Activated CD4-positive, CD25-positive, alpha-beta regulatory T cell (primary cell): ENCODE results near the gene ANKRD7.
"Not testable (repeated sequence)": the region's sequence is repeated elsewhere in the genome, so short reads cannot be mapped to it uniquely, and the experiment has no call there.

Source experiments
- DNase-seq, 4 experiments: peaks; one replicate each; lab custom pipeline; 2025; lab: John Stamatoyannopoulos, UW

Gene ANKRD7

GRCh38 chr7:118233799-118234198 is 9.3 kb downstream of the ANKRD7 start:
- no peak for DNase-seq

- no peak for DNase-seq
Measured at GRCh38 chr7:118239014-118239413, 14.5 kb downstream of the ANKRD7 start.

GRCh38 chr7:118240320-118240719 is 15.8 kb downstream of the ANKRD7 start:
- not testable (repeated sequence) for DNase-seq

DNA sequence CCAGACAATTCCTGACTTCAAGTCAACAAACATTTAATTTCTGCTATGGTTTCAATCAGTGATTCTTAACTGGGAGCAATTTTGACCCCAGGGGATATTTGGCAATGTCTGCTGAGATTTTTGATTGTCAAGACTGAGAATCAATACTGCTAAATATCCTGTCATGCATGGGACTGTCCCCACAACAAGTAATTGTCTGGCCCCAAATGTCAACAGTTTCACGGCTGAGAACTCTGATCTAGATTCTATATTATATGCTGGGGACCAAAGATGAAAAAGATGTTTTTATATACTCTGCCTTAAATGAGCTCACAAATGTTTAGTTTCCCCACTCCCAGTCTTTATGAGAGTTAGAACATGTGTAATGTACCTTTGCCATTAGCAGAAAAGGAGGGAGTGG is 19.2 kb downstream of the ANKRD7 start:
- no peak for DNase-seq

- DNase-seq: no peak
Measured at GRCh38 chr7:118245267-118246040, 20.9 kb downstream of the ANKRD7 start.

- DNase-seq: no peak
Measured at GRCh38 chr7:118250860-118251494, 26.5 kb downstream of the ANKRD7 start.

- DNase-seq: no peak
Measured at GRCh38 chr7:118252087-118252486, 27.6 kb downstream of the ANKRD7 start.

GRCh38 chr7:118259115-118259514 is 34.6 kb downstream of the ANKRD7 start:
- DNase-seq: no peak

DNA sequence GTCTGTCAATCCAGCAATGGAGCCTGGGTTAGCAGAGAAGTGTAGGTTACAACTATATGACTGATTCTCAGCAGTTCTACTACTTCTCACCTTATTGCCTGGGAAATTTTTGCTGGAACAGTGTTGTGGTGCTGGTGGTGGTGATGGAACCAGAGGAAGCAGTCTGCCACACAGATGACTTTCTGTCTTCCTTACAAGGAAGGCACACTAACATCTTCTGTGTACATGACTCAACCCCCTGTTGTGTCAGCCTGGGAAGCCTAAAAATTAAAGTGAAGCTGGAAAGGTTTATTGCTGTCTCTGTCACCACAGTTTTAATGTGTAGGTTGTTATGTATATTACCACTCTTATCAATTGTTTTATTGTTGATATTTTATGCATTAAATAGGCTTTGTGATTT is 40.3 kb downstream of the ANKRD7 start:
- no peak for DNase-seq

DNA sequence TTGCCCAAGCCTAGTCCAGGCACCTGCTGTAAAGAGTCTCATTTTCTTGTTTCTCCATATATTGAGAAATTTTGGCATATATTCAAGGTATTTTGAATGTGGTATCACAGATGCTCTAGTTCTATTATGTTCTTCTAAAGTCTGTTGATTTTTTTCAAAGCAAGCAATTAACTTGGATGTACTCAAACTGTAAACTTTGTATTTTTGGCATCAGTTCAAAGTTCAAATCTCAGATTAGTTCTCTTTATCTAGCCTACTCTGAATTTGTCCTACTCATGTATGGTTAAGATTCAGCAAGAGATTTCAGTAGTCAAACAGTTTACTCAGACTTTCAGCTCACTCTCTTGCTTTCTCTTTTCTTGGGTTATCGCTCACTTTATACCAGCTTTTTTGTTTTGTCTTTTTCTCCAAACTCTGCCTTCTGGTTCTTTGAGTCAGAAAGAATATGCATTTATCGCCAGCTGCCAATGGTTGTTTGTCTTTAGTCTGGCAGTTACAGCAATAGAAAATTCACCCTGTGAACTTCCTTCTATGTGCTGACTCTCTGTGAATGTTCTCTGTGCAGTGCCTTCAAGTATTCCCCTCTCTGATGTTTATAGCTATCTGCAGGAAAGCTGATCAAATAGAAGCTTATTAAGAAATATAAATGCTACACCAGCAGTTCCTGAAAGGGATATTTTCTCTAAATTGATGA is 56.0 kb downstream of the ANKRD7 start:
- DNase-seq: no peak

DNA sequence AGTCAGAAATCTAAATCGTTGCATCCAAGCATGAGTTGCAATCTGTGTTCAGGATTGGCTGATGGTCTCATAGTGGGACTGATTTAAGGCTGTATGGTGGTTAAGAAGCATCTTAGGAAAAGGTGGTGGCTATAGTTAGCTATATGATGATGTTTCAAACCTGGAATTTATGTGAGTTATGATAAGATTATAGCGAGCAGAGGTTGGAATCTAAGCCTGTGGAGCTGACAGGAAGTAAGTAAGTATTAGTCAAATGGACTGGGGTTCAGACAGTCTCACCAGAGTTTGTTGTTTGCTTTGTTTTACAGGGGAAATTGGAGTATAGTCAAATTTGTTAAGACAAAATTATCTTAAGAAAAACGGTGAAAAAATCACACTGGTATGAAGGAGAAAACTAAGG is 56.7 kb downstream of the ANKRD7 start:
- no peak for DNase-seq

DNA sequence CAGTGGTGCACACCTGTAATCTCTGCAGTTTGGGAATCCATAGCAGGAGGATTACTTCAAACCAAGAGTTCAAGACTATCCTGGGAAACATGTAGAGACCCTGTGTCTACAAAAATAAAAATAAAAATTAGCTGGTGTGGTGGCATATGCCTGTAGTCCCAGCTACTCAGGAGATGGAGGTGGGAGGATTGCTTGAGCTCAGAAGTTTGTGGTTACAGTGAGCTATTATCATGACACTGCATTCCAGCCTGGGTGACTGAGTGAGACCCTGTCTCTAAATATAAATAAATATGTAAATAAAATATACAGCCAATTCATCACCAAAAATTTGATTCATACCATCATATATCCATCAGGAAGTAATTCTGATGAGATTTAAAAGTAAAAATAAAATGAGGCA is 60.9 kb downstream of the ANKRD7 start:
- no peak for DNase-seq

GRCh38 chr7:118286131-118286530 is 61.6 kb downstream of the ANKRD7 start:
- no peak for DNase-seq

DNA sequence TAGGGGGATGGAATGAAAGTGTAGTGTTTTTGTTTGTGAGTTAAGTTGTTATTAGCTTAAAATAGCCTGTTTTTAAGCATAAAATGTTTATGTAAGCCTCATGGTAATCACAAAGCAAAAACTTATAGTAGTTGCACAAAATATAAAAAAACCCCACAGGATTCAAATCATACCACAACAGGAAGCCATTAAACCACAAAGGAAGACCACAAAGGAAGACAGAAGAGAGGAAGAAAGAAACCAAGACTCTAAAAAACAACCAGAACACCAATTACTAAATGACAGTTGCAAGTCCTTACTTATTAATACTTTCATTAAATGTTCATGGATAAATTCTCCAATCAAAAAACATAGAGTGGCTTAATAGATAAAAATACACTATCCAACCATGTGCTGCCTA is 63.6 kb downstream of the ANKRD7 start:
- DNase-seq: no peak

- no peak for DNase-seq
Measured at GRCh38 chr7:118289476-118289875, 65.0 kb downstream of the ANKRD7 start.
